ENCODE results near the gene UBTD2. TPM values are rescaled to one million over a fixed set of nuclear protein-coding genes. Genes with fewer than 3 reads are reported as not detected.

UBTD2 gene
- total and polyA plus RNA-seq, 2 of the 4 experiments (the other 2 are of a cell fraction) = 11.2 to 20.6 TPM

GRCh38 chr5:172248637-172249036, 34.9 kb downstream of the UBTD2 start:
- H2BK5ac ChIP-seq (ENCODE audit: low read depth, low read length, poor library complexity, severe bottlenecking) = no peak overlapping the region
- TF ChIP-seq MAFK (IDR thresholded peaks at IDR 0.05; ENCODE audit: low read depth, low read length) (no peak), SMC3 (IDR thresholded peaks at IDR 0.05; ENCODE audit: low read depth, low read length) (no peak), RFX5 (IDR thresholded peaks at IDR 0.05; ENCODE audit: low read depth, low read length) (no peak), CEBPB (IDR thresholded peaks at IDR 0.05; ENCODE audit: low read depth, low read length) (no peak), USF2 (IDR thresholded peaks at IDR 0.05; ENCODE audit: low read depth, low read length) (no peak), NFE2L2 (IDR thresholded peaks at IDR 0.05; ENCODE audit: low read depth, low read length) (no peak), RCOR1 (IDR thresholded peaks at IDR 0.05; ENCODE audit: insufficient replicate concordance, low read length) (no peak)

More at GRCh38 chr5:172248637-172249036, 34.9 kb downstream of the UBTD2 start:
- no peaks in the 10 kb centered on the region for H3K27me3 ChIP-seq (ENCODE audit: control insufficient read depth, insufficient read depth, low read length)
- ChIA-PET POLR2A (ENCODE audit: unreplicated experiment) (no interaction called here), CTCF (interaction anchor here (0.6 kb wide), 1 partner anchor 70 kb away, joined by 3 read pairs; no protein-coding TSS in a partner anchor)
- no peak overlapping the region for H3K14ac ChIP-seq (replicated peaks; ENCODE audit: low read depth, low read length)
- no peak overlapping the region for H3K4ac ChIP-seq (ENCODE audit: low read depth, low read length)
- no peak overlapping the region for H3K9ac ChIP-seq (ENCODE audit: low read depth, low read length)
- dilution Hi-C loops (cut with HindIII; ENCODE audit: low sequenced_read_pairs, unreplicated experiment) (no loop called here), in situ Hi-C loops (cut with MboI; ENCODE audit: low sequenced_read_pairs) (no loop called here), intact Hi-C loops (cut with micrococcal nuclease) (no loop called here)
- DNase-seq (no peak), ATAC-seq (ENCODE audit: low read depth) (no peak)
- no peak overlapping the region for H2BK15ac ChIP-seq (ENCODE audit: low read depth, low read length)
- peaks cover 3% of the 10 kb centered on the region; the same call in 1 of the 2 replicates for H3K36me3 ChIP-seq (ENCODE audit: control insufficient read depth, insufficient read depth, low read length)
- no peak overlapping the region for H3K27ac ChIP-seq (ENCODE audit: insufficient read depth, low read length)
- no peak overlapping the region for H2BK20ac ChIP-seq (ENCODE audit: low read depth, low read length)
- H2AK9ac ChIP-seq (replicated peaks; ENCODE audit: low read depth, low read length, poor library complexity) = no peak overlapping the region
- no peak overlapping the region for H3K18ac ChIP-seq (ENCODE audit: low read depth, low read length)
- H4K91ac ChIP-seq (ENCODE audit: insufficient read depth, low read depth, low read length) = no peak overlapping the region
- no CpG with 5 or more reads among the region's 2 CpGs for WGBS, 2 experiments (ENCODE audit: extremely low coverage in 2 of 2, insufficient read length in 1 of 2)
- H3K4me2 ChIP-seq (ENCODE audit: low read depth, low read length) = no peak overlapping the region
- BruUV-seq (replicated peaks) = no TSS peak
- H3K9me1 ChIP-seq (ENCODE audit: insufficient read depth, low read length) = peaks cover 3% of the 10 kb centered on the region; the same call in 1 of the 2 replicates
- H2AK5ac ChIP-seq (ENCODE audit: low read depth, low read length) = no peak overlapping the region
- H4K20me1 ChIP-seq (ENCODE audit: insufficient read depth, low read length) = peaks cover 34% of the 10 kb centered on the region
- no peak overlapping the region for H3K23ac ChIP-seq (ENCODE audit: low read depth, low read length)
- peaks cover 17 to 46% of the 10 kb centered on the region in 2 experiments; a peak in 3 of 4 replicates for H3K79me1 ChIP-seq (ENCODE audit: low read depth in 1 of 2, low read length in 2 of 2)
- 0 out of 2 replicates have a peak, but pooled peaks cover 1% of the 10 kb centered on the region for H3K4me1 ChIP-seq (ENCODE audit: control insufficient read depth, insufficient read depth, low read length)
- H3K4me3 ChIP-seq (ENCODE audit: insufficient read depth, low read depth, low read length) = no peak overlapping the region
- no peak overlapping the region for H2AFZ ChIP-seq (replicated peaks; ENCODE audit: low read length, poor library complexity)
- H4K5ac ChIP-seq (ENCODE audit: low read depth, low read length) = no peak overlapping the region
- no peak overlapping the region for H3K56ac ChIP-seq (ENCODE audit: extremely low read depth, insufficient read depth, low read length)
- peaks cover 4% of the 10 kb centered on the region for H3K9me3 ChIP-seq (ENCODE audit: control insufficient read depth, insufficient read depth, low read length)
- no peak overlapping the region for H4K8ac ChIP-seq (ENCODE audit: low read depth in 2 of 2, low read length in 2 of 2)
- H2BK120ac ChIP-seq (ENCODE audit: low read depth, low read length) = no peak overlapping the region
